A549 (cell line): ENCODE data around the gene TUBB6. TPM values are rescaled to one million over a fixed set of nuclear protein-coding genes. Genes with fewer than 3 reads are reported as not detected.
A peak's percentile ranks its signal among the peaks of the same experiment; 100 is the strongest.

Experiments used
- ATAC-seq, 2 experiments: fragments of 200-7000 bp in 1 of 2; fragments of >200 bp in 1 of 2; cut with Nextera tagmentation in 1 of 2; cut with Tn5 transposase in 1 of 2; 3 replicates each; pipeline versions ENCODE4 v1.8.0 to v1.9.1; 2018 to 2020; ENCODE audit warnings: mild to moderate bottlenecking in 1 of 2, moderate library complexity in 1 of 2
- CTCF ChIA-PET: fragments of 300-600 bp; sonication (Branson Sonifier 250); formaldehyde crosslinking; extraction: SDS; loops from one replicate; lab custom pipeline; 2021; ENCODE audit warnings: antibody characterized with exemption, inconsistent platforms; lab: Yijun Ruan, JAX
- POLR2A ChIA-PET: fragments of 350-600 bp; formaldehyde crosslinking; extraction: SDS; loops from one replicate; lab custom pipeline; 2021; ENCODE audit warnings: antibody characterized with exemption, inconsistent platforms; lab: Yijun Ruan, JAX
- DNase-seq, 2 experiments: peaks; one replicate each; pipeline versions ENCODE4 v3.0.0 to v3.0.0-alpha.2; 2011 to 2016; ENCODE audit warnings: low read depth in 1 of 2, low spot score in 1 of 2
- FAIRE-seq: peaks from 2 replicates; lab custom pipeline; 2011; peaks lifted over from hg19 to GRCh38; lab: Jason Lieb, UNC
- H3K27ac ChIP-seq, 2 experiments: fragments of >200 bp; sonication (Bioruptor Twin); formaldehyde crosslinking; 3 replicates each; pipeline ENCODE4 v1.5.1; 2016 to 2017
- H3K4me1 ChIP-seq: fragments of >200 bp; sonication (Bioruptor Twin); formaldehyde crosslinking; 3 replicates; pipeline ENCODE4 v1.6.1; 2016
- H3K4me2 ChIP-seq: fragments of >200 bp; sonication (Bioruptor Twin); formaldehyde crosslinking; 3 replicates; pipeline ENCODE4 v1.6.1; 2016
- H3K4me3 ChIP-seq: fragments of >200 bp; sonication (Bioruptor Twin); formaldehyde crosslinking; 3 replicates; pipeline ENCODE4 v1.5.1; 2016
- H3K9me3 ChIP-seq: fragments of >200 bp; sonication (Bioruptor Twin); formaldehyde crosslinking; 3 replicates; pipeline ENCODE4 v1.6.1; 2016
- BHLHE40 ChIP-seq: IDR thresholded peaks from 2 replicates; pipeline ENCODE4 v1.6.1; 2012; ENCODE audit warnings: low read depth, low read length, inconsistent platforms
- CEBPB ChIP-seq, 2 experiments: fragments of >200 bp in 1 of 2; sonication (Bioruptor Twin) in 1 of 2; formaldehyde crosslinking in 1 of 2; IDR thresholded peaks; 2 replicates each; pipeline ENCODE4 v1.6.1; 2012 to 2016
- CTCF ChIP-seq: fragments of >200 bp; sonication (Bioruptor Twin); formaldehyde crosslinking; IDR thresholded peaks from 3 replicates; pipeline ENCODE4 v1.5.1; 2016
- FOSL2 ChIP-seq, 2 experiments: fragments of 450-650 bp in 1 of 2; fragments of >200 bp in 1 of 2; sonication (Bioruptor Twin) in 1 of 2; formaldehyde crosslinking; IDR thresholded peaks; 2 replicates each; pipeline versions ENCODE4 v1.5.0 to v1.6.1; 2016 to 2020; ENCODE audit warnings: mild to moderate bottlenecking in 1 of 2, moderate library complexity in 1 of 2
- GATA3 ChIP-seq: IDR thresholded peaks from 2 replicates; pipeline ENCODE4 v1.6.1; 2012; ENCODE audit warnings: borderline replicate concordance
- HES2 ChIP-seq: fragments of >200 bp; sonication (Bioruptor Twin); formaldehyde crosslinking; IDR thresholded peaks from 2 replicates; pipeline ENCODE4 v1.6.1; 2016
- HMGXB4 ChIP-seq: fragments of 250-450 bp; sonication (Bioruptor Pico); IDR thresholded peaks from 2 replicates; pipeline ENCODE4 v1.5.0; 2021; ENCODE audit warnings: mild to moderate bottlenecking, moderate library complexity, borderline replicate concordance
- JUN ChIP-seq, 2 experiments: fragments of >200 bp; sonication (Bioruptor Twin); formaldehyde crosslinking; IDR thresholded peaks; 2 replicates in 1 of 2; 3 replicates in 1 of 2; pipeline ENCODE4 v1.6.1; 2016 to 2017
- JUNB ChIP-seq: fragments of >200 bp; sonication (Bioruptor Twin); formaldehyde crosslinking; IDR thresholded peaks from 2 replicates; pipeline ENCODE4 v1.6.1; 2016
- KDM1A ChIP-seq: fragments of 200-600 bp; sonication (generic); IDR thresholded peaks from 2 replicates; pipeline ENCODE4 v1.6.1; 2016; ENCODE audit warnings: low read depth, mild to moderate bottlenecking
- NPAS2 ChIP-seq: fragments of 250-450 bp; sonication (Bioruptor Pico); IDR thresholded peaks from 2 replicates; pipeline ENCODE4 v1.8.0; 2022; ENCODE audit warnings: mild to moderate bottlenecking, moderate library complexity, borderline replicate concordance
- PHF8 ChIP-seq: fragments of 200-600 bp; sonication (generic); IDR thresholded peaks from 2 replicates; pipeline ENCODE4 v1.6.1; 2016; ENCODE audit warnings: low read depth, mild to moderate bottlenecking, antibody characterized with exemption, moderate library complexity, borderline replicate concordance
- RAD21 ChIP-seq, 2 experiments: fragments of >200 bp in 1 of 2; sonication (Bioruptor Twin) in 1 of 2; formaldehyde crosslinking in 1 of 2; IDR thresholded peaks in 1 of 2; conservative IDR thresholded peaks in 1 of 2; 2 replicates in 1 of 2; 3 replicates in 1 of 2; pipeline ENCODE4 v1.6.1; 2012 to 2018; ENCODE audit warnings: inconsistent platforms in 1 of 2
- REST ChIP-seq: fragments of 200-600 bp; sonication (generic); IDR thresholded peaks from 2 replicates; pipeline ENCODE4 v1.6.1; 2016; ENCODE audit warnings: antibody characterized with exemption, mild to moderate bottlenecking, moderate library complexity
- RNF2 ChIP-seq: fragments of 200-600 bp; sonication (generic); IDR thresholded peaks from 2 replicates; pipeline ENCODE4 v1.6.1; 2016; ENCODE audit warnings: low read depth, mild to moderate bottlenecking, antibody characterized with exemption, moderate library complexity, borderline replicate concordance
- TP53 ChIP-seq: fragments of 250-450 bp; sonication (Bioruptor Pico); IDR thresholded peaks from 2 replicates; pipeline ENCODE4 v1.5.0; 2021; ENCODE audit warnings: mild to moderate bottlenecking, moderate library complexity
- WGBS: methylation state at CpG from one replicate; pipeline ENCODE4 v1.1.6; 2017; ENCODE audit errors: missing lambda C conversion rate; 5-methylcytosine and 5-hydroxymethylcytosine counted together
- polyA plus RNA-seq, 4 experiments: library from polyadenylated mRNA; depleted of rRNA in 3 of 4; stranded (reverse); fragments of >200 nt; fragmentation: RNase III in 1 of 4; extraction: RNeasy Plus Mini Kit Qiagen cat#74134 plus additional on column Dnase treatment in 1 of 4; gene quantifications; 2 replicates in 3 of 4; 3 replicates in 1 of 4; pipeline ENCODE4 v1.2.3, GENCODE V29; 2011 to 2017

Gene TUBB6
- polyA plus RNA-seq, 2 of the 4 experiments (the other 2 are of a cell fraction) = 88.5 to 235 TPM

- FAIRE-seq = no peak
- Histone ChIP-seq H3K4me1 (no peaks in the 10 kb centered on the region), H3K4me2 (no peak overlapping the region), H3K9me3 (no peaks in the 10 kb centered on the region), H3K4me3 (no peak overlapping the region), H3K27ac (no peak overlapping the region)
- no peak for TF ChIP-seq JUNB
- no peak for TF ChIP-seq KDM1A
- TF ChIP-seq BHLHE40 = no peak
- no peak for TF ChIP-seq CEBPB (IDR thresholded peaks at IDR 0.05)
- no peak for TF ChIP-seq PHF8
- no peak for TF ChIP-seq HMGXB4 (CRISPR knock-in tag)
- TF ChIP-seq CTCF = no peak
- TF ChIP-seq RNF2 = no peak
- no peak for TF ChIP-seq TP53
- peak; percentile 48 to 51; a peak in 3 of 6 replicates for ATAC-seq
- peak in 1 of 2 experiments; percentile 33 for DNase-seq
- WGBS = 90% methylated on average over 6 of the region's 6 CpGs
- ChIA-PET POLR2A (interaction anchor here (2.0 kb wide), 1 partner anchor 59 kb away, joined by 6 read pairs; the partner anchor contains the start of gene AFG3L2), CTCF (interaction anchor here (0.7 to 4.2 kb wide), 4 partner anchors 10 to 576 kb away, joined by 3 to 25 read pairs (median 4); no protein-coding TSS in a partner anchor)
Measured at GRCh38 chr18:12317664-12318333, 9.8 kb downstream of the TUBB6 start.

- DNase-seq = no peak
- H3K4me1 ChIP-seq = no peaks in the 10 kb centered on the region
- WGBS = 62% methylated on average over 5 of the region's 5 CpGs
- POLR2A ChIA-PET = interaction anchor here (2.0 kb wide), 1 partner anchor 59 kb away, joined by 6 read pairs; the partner anchor contains the start of gene AFG3L2
- no peaks in the 10 kb centered on the region for H3K9me3 ChIP-seq
- ATAC-seq = peak; percentile 45 to 48; a peak in 4 of 6 replicates
- H3K27ac ChIP-seq = no peak overlapping the region
- H3K4me3 ChIP-seq = no peak overlapping the region
- CTCF ChIA-PET = interaction anchor here (0.6 to 4.2 kb wide), 3 partner anchors 10 to 46 kb away, joined by 3 to 25 read pairs (median 4); no protein-coding TSS in a partner anchor
- no peak for FAIRE-seq
- TF ChIP-seq HES2 (no peak), RAD21 (conservative IDR thresholded peaks at IDR 0.05 in 1 of 2, IDR thresholded peaks at IDR 0.05 in 1 of 2) (no peak)
- H3K4me2 ChIP-seq = no peak overlapping the region
Measured at GRCh38 chr18:12318334-12318697, 10.3 kb downstream of the TUBB6 start.

GRCh38 chr18:12318857-12319256 is 10.8 kb downstream of the TUBB6 start:
- ChIA-PET POLR2A (interaction anchor here (0.7 to 2.0 kb wide), 3 partner anchors 9 to 58 kb away, joined by 3 to 10 read pairs (median 6); partner anchors contain the start of gene AFG3L2), CTCF (interaction anchor here (0.6 to 4.2 kb wide), 3 partner anchors 9 to 47 kb away, joined by 3 to 25 read pairs (median 4); no protein-coding TSS in a partner anchor)
- WGBS = 94% methylated on average over 2 of the region's 5 CpGs
- no peaks in the 10 kb centered on the region for H3K4me1 ChIP-seq
- H3K4me2 ChIP-seq = no peak overlapping the region
- H3K27ac ChIP-seq = no peak overlapping the region
- TF ChIP-seq GATA3 = no peak
- TF ChIP-seq FOSL2 (IDR thresholded peaks at IDR 0.05) = no peak
- no peak for TF ChIP-seq FOSL2 (CRISPR knock-in tag; IDR thresholded peaks at IDR 0.05)
- no peak for TF ChIP-seq JUN (IDR thresholded peaks at IDR 0.05)
- no peak for TF ChIP-seq REST
- no peak for TF ChIP-seq CEBPB (IDR thresholded peaks at IDR 0.05)
- TF ChIP-seq NPAS2 (CRISPR knock-in tag) = no peak
- peak in 1 of 2 experiments; percentile 19; a peak in 1 of 6 replicates for ATAC-seq
- DNase-seq = no peak
- H3K4me3 ChIP-seq = no peak overlapping the region
- no peak for FAIRE-seq
- no peaks in the 10 kb centered on the region for H3K9me3 ChIP-seq
